Measurements from ENCODE around the gene ZNF627.
"Not testable (repeated sequence)": the region's sequence is repeated elsewhere in the genome, so short reads cannot be mapped to it uniquely, and the experiment has no call there.

GRCh38 chr19:11573354-11573753 is 23.9 kb upstream of the ZNF627 start:
- TF ChIP-seq CTCF (IDR thresholded peaks at IDR 0.05; ENCODE audit: borderline replicate concordance, extremely low read depth, low read length, poor library complexity, severe bottlenecking); EZH2 (IDR thresholded peaks at IDR 0.05; ENCODE audit: borderline replicate concordance, low read depth, low read length, severe bottlenecking): not testable (repeated sequence)

Data from DND-41 (cell line).